ENCODE measurements around the gene CLPTM1L. TPM values are rescaled to one million over a fixed set of nuclear protein-coding genes. Genes with fewer than 3 reads are reported as not detected.

The CLPTM1L gene
- total RNA-seq, 3 donors from 2014 or later, result 94.0 to 121 (median 107) TPM

- peak overlapping the region; percentile 52 to 86 (median 77) for H3K4me3 ChIP-seq
- no peaks in the 10 kb centered on the region for H3K9me3 ChIP-seq
- no peak for TF ChIP-seq POLR2A (IDR thresholded peaks at IDR 0.05)
- peak in 1 of 3 donors; percentile 22 for TF ChIP-seq POLR2AphosphoS5 (IDR thresholded peaks at IDR 0.05)
- peaks cover 0 to 25% of the 10 kb centered on the region in 2 donors for H3K27me3 ChIP-seq
- DNase-seq (ENCODE audit: low spot score in 2 of 2), result peak; percentile 71 to 87
- intact Hi-C loops (cut with DNase I; ENCODE audit: low total_unique reads), result no loop called here
- H3K4me1 ChIP-seq, result peaks cover 0 to 4% of the 10 kb centered on the region in 2 donors
- no peaks in the 10 kb centered on the region for H3K36me3 ChIP-seq
- peak overlapping the region; percentile 91 to 93 for H3K27ac ChIP-seq
Observed at GRCh38 chr5:1386274-1386717, 41.4 kb upstream of the CLPTM1L start.

DNA sequence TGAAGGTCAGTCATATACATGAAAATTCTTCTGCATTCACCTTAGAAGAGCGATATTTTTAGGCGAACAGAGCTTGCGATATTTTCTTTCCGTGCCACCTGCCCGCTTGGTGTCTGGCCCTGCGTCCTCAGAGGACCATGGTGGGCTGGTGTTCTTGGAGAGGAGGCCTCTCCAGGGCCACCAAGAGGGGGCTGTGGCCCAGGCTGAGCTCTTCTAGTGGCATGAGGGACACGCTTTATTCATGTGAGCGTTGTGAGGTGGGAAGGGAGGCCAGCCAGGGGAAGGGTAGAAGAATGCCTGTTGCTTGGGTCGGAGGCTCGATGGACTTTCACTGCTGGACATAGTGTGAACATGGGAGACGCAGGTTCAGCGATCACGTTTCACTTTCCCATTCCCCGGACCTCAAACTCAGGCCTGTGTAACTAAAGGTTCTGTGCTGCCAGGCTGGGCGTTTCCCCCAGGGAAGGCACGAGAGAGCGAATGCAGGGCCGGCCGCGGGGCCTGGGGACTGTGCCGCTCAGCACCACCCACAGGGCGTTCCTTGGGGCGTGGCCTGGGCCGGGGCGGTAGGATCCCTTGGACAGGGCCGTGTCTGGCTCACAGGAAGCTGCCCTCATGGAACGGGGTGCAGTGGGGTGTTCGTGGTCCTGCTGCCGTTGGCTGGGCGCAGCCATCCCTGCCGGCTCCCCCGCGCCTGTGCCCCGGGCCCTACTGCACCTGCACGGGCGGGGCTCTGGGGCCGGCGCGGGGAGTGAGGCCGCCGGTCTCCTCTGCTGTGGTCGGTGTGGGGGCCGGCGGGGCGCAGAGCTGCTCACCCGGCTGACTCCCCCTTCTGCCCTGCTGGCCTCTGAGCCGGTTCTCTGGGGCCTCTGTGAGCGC lies 40.7 kb upstream of the CLPTM1L start:
- Histone ChIP-seq H3K9me3 (no peaks in the 10 kb centered on the region), H3K27me3 (peaks cover 0 to 18% of the 10 kb centered on the region in 2 donors), H3K4me3 (peak overlapping the region; percentile 52 to 86 (median 77)), H3K27ac (peak overlapping the region; percentile 91 to 93), H3K36me3 (no peaks in the 10 kb centered on the region), H3K4me1 (peaks cover 0 to 4% of the 10 kb centered on the region in 2 donors)
- TF ChIP-seq POLR2A (IDR thresholded peaks at IDR 0.05) (peak; percentile 37), CTCF (IDR thresholded peaks at IDR 0.05) (no peak), POLR2AphosphoS5 (IDR thresholded peaks at IDR 0.05) (peak in 2 of 3 donors; percentile 10 to 28)
- intact Hi-C loops (cut with DNase I; ENCODE audit: low total_unique reads), result no loop called here
- DNase-seq (ENCODE audit: low spot score in 2 of 2), result peak; percentile 82 to 93

GRCh38 chr5:1384521-1384920 lies 39.6 kb upstream of the CLPTM1L start:
- H3K36me3 ChIP-seq, result no peaks in the 10 kb centered on the region
- intact Hi-C loops (cut with DNase I; ENCODE audit: low total_unique reads), result no loop called here

GRCh38 chr5:1383886-1384401 lies 39.0 kb upstream of the CLPTM1L start:
- intact Hi-C loops (cut with DNase I; ENCODE audit: low total_unique reads), result no loop called here
- Histone ChIP-seq H3K36me3 (no peaks in the 10 kb centered on the region), H3K4me1 (peaks cover 0 to 8% of the 10 kb centered on the region in 2 donors), H3K9me3 (no peaks in the 10 kb centered on the region), H3K27me3 (peaks cover 0 to 7% of the 10 kb centered on the region in 2 donors), H3K4me3 (no peak overlapping the region), H3K27ac (no peak overlapping the region)
- DNase-seq (ENCODE audit: low spot score in 2 of 2), result no peak
- no peak for TF ChIP-seq POLR2AphosphoS5 (IDR thresholded peaks at IDR 0.05)
- TF ChIP-seq POLR2A (IDR thresholded peaks at IDR 0.05), result no peak
- TF ChIP-seq CTCF (IDR thresholded peaks at IDR 0.05), result no peak

More at GRCh38 chr5:1384521-1384920, 39.6 kb upstream of the CLPTM1L start:
- Histone ChIP-seq H3K9me3 (no peaks in the 10 kb centered on the region), H3K27me3 (peaks cover 0 to 8% of the 10 kb centered on the region in 2 donors), H3K27ac (no peak overlapping the region), H3K4me3 (no peak overlapping the region), H3K4me1 (peaks cover 0 to 8% of the 10 kb centered on the region in 2 donors)
- TF ChIP-seq POLR2AphosphoS5 (IDR thresholded peaks at IDR 0.05), result no peak
- TF ChIP-seq POLR2A (IDR thresholded peaks at IDR 0.05), result no peak
- TF ChIP-seq CTCF (IDR thresholded peaks at IDR 0.05), result no peak
- no peak for DNase-seq (ENCODE audit: low spot score in 2 of 2)

- DNase-seq (ENCODE audit: low spot score in 2 of 2), result no peak
- Histone ChIP-seq H3K27ac (no peak overlapping the region), H3K9me3 (no peaks in the 10 kb centered on the region), H3K27me3 (peaks cover 0 to 10% of the 10 kb centered on the region in 2 donors), H3K36me3 (no peaks in the 10 kb centered on the region), H3K4me3 (no peak overlapping the region), H3K4me1 (peaks cover 0 to 8% of the 10 kb centered on the region in 2 donors)
- intact Hi-C loops (cut with DNase I; ENCODE audit: low total_unique reads), result no loop called here
- no peak for TF ChIP-seq POLR2AphosphoS5 (IDR thresholded peaks at IDR 0.05)
- TF ChIP-seq CTCF (IDR thresholded peaks at IDR 0.05), result no peak
- TF ChIP-seq POLR2A (IDR thresholded peaks at IDR 0.05), result no peak
Observed at GRCh38 chr5:1383344-1383743, 38.4 kb upstream of the CLPTM1L start.

Measured in breast epithelium (tissue), 4 donors.